ENCODE data around the gene CT45A2.
"Not testable (repeated sequence)": the region's sequence is repeated elsewhere in the genome, so short reads cannot be mapped to it uniquely, and the experiment has no call there.

GRCh38 chrX:135785403-135785802, 34.4 kb downstream of the CT45A2 start, which contains the start of gene CT45A5:
- TF ChIP-seq POLR2AphosphoS5 (IDR thresholded peaks at IDR 0.05); CTCF (IDR thresholded peaks at IDR 0.05); POLR2A (IDR thresholded peaks at IDR 0.05; ENCODE audit: low read depth): not testable (repeated sequence)
